GM21367 (cell line): ENCODE measurements around the gene UTP11.

ENCODE experiments used
- ATAC-seq: cut with Tn5 transposase; IDR thresholded peaks from one replicate; pipeline ENCODE4 v1.9.1; 2021; ENCODE audit not compliant: unreplicated experiment

Gene UTP11

GRCh38 chr1:38003261-38004250, 9.0 kb upstream of the UTP11 start:
- ATAC-seq, result no peak

DNA sequence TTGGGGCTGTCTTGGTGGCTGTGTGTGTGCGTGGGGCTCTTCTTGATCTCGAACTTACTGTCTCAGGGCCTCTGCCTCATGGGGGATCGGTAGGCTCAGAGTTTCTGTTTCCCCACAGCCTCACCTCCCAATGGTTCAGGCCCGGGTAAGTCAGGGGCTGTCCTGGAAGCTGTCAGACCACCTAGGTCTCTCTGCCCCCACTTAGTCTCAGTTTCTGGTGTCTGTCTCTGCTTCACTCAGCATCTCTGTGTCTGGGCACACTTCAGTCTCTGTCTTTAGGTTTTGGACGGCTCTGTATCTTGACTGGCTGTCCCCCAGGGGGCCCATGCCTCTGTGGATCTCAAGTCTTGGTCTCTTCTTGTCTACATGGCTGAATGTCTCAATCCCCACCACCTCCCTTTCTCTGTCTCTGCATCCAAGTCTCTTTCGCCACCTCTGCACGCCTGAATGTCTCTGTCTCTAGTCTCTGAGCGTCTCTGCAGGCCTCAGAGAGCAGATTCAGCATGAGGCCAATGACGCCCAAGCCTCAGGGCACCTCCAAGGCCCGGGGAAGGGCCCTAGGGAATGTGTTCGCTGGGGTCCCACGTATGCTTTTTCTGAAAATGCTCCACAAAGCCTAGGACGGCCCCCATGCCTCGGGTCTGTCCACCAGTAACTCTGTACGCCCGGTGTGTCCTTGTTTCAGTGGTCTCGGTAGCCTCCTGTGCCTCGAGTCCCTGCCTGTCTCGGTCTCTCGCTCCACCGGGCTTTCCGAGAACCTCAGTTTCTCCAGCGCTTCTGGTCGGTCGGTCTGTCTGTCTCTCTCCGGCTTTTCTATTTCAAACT, 8.0 kb upstream of the UTP11 start:
- ATAC-seq, result no peak

- ATAC-seq, result no peak
Observed at GRCh38 chr1:38005195-38006007, 7.1 kb upstream of the UTP11 start, which contains the start of gene FHL3. TSS of gene FHL3 (minus strand) at chr1:38005514. CDS start at chr1:37999412, 6,102 bp downstream.

DNA sequence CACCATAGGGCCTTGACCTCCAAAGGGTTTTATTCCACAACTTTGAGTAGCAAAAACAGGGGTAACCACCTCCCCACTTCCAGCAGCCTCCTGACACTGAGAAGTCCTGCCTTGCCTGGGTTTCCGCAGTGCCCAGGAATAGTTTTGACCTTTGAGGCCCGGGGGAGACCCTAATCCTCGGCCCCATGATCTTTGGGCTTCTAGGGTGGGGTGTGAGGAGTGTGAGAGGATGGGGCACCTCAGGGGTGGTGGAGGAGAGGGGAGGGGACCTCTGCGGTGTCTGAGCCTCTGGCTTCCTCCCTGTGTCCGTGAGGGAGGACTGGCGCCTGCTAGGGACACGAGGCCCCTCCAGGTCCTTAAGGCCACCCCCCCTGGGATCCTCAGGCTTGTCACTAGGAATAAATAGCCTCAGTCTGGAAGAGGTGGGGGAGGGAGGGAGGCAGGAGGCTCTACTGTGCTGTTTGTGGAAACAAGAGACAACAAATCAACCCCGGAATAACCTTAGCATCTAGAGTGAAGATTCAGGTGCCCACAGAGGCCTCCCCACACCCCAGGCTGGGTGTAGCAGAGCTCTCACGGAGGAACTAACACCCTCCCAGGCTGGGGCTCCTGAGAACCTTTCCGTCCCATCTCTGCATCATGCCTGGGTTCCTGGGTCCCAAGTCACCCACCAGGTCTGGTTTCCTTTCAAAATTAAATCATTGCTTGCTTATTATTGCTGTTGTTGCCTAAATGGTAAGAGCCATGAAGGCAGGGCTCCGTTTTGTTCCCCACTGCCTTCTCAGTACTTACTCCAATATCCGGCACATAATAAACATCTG, 6.3 kb upstream of the UTP11 start:
- ATAC-seq, result no peak

- no peak for ATAC-seq
Observed at GRCh38 chr1:38009088-38009840, 3.3 kb upstream of the UTP11 start.

DNA sequence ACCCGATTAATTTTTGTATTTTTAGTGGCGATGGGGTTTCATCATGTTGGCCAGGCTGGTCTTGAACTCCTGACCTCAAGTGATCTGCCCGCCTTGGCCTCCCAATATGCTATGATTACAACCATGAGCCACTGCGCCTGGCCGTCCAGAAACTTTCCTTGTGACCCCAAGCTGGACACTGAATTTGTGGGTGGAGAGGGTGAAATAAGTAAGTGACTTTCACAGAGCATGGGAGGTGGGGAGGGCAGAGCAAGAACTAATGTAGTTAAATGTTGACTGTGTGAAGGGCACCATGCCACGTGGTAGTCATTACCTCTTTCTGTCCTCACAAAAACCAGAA, 2.7 kb upstream of the UTP11 start:
- no peak for ATAC-seq

DNA sequence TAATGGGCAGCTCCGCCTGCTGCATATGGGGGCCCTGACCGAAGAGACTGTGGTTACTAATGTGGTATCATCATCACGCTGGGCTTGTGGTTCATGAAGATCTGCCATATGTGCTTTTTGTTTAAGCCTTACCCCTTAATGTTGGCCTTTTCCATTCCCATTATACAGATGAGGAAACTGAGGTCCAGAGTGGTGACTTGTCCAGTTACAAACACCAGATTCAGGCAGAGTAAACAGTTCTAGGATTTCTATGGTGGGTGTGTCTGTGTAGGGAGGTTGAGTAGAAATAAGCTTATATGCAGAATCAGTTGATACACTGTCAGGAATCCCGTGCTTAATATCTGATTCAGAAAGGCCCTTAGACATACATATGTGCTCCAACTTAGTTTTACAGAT, 691 bp downstream of the UTP11 start:
- ATAC-seq, result no peak

- no peak for ATAC-seq
Observed at GRCh38 chr1:38014171-38014570, 1.6 kb downstream of the UTP11 start.

GRCh38 chr1:38014724-38015424, 2.3 kb downstream of the UTP11 start:
- no peak for ATAC-seq

- ATAC-seq, result no peak
Observed at GRCh38 chr1:38015978-38016725, 3.6 kb downstream of the UTP11 start.

DNA sequence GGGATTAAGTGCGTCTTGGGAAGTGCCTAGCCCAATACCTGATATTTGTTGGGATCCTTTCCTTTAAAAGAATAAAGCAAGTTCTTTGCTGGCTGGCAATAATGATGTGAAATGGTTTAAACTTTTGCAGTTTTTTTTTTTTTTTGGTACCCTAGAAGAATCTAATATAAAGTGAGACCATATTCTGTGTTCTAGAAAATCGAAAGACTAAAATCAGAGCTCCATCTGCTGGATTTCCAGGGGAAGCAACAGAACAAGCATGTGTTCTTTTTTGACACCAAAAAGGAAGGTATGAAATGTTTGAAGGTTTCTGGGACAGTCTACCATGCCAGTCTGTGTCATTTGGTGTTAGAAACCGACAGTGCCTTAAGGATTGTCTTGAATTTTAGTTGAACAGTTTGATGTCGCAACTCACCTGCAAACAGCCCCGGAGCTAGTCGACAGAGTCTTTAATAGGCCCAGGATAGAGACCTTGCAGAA, 6.4 kb downstream of the UTP11 start:
- no peak for ATAC-seq

GRCh38 chr1:38020396-38020795, 7.9 kb downstream of the UTP11 start:
- no peak for ATAC-seq

- no peak for ATAC-seq
Observed at GRCh38 chr1:38021969-38022368, 9.4 kb downstream of the UTP11 start.

GRCh38 chr1:38022810-38023209, 10.3 kb downstream of the UTP11 start:
- no peak for ATAC-seq

- ATAC-seq, result no peak
Observed at GRCh38 chr1:38025233-38025632, 12.7 kb downstream of the UTP11 start.

- no peak for ATAC-seq
Observed at GRCh38 chr1:38025664-38026063, 13.1 kb downstream of the UTP11 start.

GRCh38 chr1:38026592-38027200, 14.2 kb downstream of the UTP11 start:
- ATAC-seq, result no peak
